GM15510 (cell line): Measurements from ENCODE around the gene CCDC85A.

ENCODE experiments used
- POLR2A ChIP-seq: IDR thresholded peaks from 3 replicates; pipeline ENCODE4 v1.6.1; 2011; ENCODE audit warnings: borderline replicate concordance; ENCODE audit not compliant: insufficient read length; ENCODE audit errors: extremely low read depth

Gene CCDC85A

DNA sequence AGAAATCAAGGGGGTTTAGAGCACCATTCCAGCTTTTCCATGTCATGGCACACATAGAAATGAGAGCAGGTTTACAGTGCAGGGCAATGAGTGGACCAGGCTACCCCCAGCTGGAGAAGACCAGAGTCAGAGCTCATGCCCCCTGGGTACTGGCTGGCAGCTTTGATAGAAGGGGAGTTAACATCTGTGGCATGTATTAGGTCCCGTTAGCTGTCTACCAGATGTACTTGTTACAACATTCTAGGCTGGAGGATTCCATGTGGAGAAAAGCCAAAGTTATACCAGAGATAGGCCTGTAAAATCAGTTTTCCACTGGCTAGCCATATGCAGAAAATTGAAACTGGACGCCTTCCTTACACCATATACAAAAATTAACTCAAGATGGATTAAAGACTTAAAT is 109.2 kb downstream of the CCDC85A start:
- no peak for TF ChIP-seq POLR2A

- TF ChIP-seq POLR2A: no peak
These were observed 111.9 kb downstream of the CCDC85A start for GRCh38 chr2:56295666-56296065.

GRCh38 chr2:56297671-56298070 is 113.9 kb downstream of the CCDC85A start:
- no peak for TF ChIP-seq POLR2A

GRCh38 chr2:56299171-56299691 is 115.4 kb downstream of the CCDC85A start:
- TF ChIP-seq POLR2A: no peak

- no peak for TF ChIP-seq POLR2A
These were observed 125.9 kb downstream of the CCDC85A start for GRCh38 chr2:56309626-56310170.

DNA sequence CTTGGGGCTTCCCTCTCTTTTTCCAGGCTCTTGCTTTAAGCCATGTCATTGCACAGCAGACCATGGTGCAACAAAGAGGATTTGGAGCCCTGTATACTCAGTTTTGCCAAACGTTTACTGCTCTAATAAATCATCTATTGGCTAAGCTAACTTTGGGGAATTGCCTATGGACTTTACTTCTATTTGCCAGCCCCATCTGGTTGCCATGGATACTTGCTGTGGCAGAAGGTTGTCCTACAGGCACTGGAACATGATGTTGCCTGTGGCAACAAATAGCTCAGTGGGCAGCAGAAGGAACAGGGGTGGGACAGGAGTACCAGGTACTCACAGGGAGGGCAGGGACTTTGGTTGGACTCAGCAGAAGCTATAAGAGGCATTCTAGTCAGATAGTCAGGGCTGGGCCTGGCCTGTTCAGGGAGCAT is 129.7 kb downstream of the CCDC85A start:
- TF ChIP-seq POLR2A: no peak

- no peak for TF ChIP-seq POLR2A
These were observed 130.6 kb downstream of the CCDC85A start for GRCh38 chr2:56314371-56314770.

- TF ChIP-seq POLR2A: no peak
These were observed 131.0 kb downstream of the CCDC85A start for GRCh38 chr2:56314796-56315195.

DNA sequence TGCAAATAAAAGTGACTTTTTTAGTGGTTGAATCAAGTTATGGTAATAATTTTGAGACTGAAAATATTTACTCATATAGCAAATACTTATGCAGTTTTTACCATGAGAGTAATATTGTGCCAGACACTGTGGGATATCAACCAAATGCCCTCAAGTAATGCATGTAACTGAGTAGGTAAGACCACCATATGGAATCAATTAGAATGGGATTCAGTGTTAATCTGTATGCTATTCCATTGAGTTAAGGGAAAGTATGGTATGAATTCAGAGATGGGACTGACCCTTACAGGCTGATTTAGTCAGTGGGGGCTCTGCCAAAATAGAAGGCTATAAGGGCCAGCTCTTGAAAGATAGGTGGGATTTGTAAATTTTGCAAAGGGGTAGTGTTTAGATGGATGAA is 131.6 kb downstream of the CCDC85A start:
- TF ChIP-seq POLR2A: no peak

DNA sequence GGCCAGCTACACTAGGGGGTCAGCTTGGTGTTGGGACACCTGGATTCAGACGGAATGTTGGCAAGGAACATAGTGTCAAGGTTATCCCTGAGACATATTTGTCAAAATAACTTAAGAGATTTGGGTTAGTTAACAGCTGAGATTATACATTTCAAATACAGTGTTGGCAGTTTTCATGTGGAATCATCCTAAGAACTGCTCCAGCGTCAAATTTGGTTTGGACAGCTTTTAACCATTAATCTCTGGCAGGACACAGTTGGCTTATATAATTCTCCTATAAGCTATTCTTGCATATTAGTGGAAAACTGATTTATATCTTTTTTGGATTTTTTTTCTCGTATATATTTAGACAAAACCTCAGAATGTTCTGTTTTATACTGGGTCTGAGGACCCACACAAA is 132.2 kb downstream of the CCDC85A start:
- no peak for TF ChIP-seq POLR2A

GRCh38 chr2:56318147-56318546 is 134.4 kb downstream of the CCDC85A start:
- TF ChIP-seq POLR2A: no peak

- no peak for TF ChIP-seq POLR2A
These were observed 142.0 kb downstream of the CCDC85A start for GRCh38 chr2:56325661-56326345.

DNA sequence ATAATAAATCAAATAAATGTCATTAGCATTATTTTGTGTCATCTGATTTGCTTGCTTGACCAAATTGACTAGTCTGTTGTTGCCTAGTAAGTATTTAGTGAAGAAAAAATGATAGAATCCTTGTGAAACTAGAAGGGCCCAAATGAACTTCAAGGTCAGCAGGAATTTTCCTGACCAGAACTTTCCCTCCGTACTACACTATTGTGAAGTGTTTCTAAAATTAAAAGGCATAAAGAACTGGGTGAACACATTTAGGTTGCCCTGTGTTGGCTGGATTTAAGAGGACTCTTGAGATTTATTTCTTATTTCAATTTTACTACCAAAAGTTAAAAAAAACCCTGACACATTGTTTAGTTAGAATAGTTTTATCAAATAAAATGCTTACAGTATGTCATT is 142.6 kb downstream of the CCDC85A start:
- no peak for TF ChIP-seq POLR2A

DNA sequence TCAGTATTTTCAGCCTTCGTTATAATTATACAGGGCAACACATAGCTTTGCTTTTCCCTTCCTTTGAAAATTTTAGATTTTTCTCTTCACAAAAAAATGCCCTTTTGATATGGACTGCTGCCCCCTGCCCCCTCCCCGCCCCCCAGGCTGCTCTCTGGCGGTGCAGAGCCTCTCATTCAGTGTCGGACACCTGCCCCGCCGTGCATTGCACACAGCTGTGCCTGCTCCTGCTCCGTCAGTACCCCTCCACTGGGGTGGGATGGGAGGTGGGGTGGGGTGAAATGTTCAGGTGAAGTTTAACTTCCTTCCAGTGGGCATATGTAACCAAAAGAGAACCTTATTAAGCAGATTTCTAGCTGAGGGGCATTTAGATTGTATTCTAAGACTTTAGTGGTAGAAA is 148.0 kb downstream of the CCDC85A start:
- TF ChIP-seq POLR2A: no peak

- no peak for TF ChIP-seq POLR2A
These were observed 150.2 kb downstream of the CCDC85A start for GRCh38 chr2:56333812-56334485.

GRCh38 chr2:56334622-56335021 is 150.8 kb downstream of the CCDC85A start:
- TF ChIP-seq POLR2A: no peak

GRCh38 chr2:56335101-56335500 is 151.3 kb downstream of the CCDC85A start:
- no peak for TF ChIP-seq POLR2A

GRCh38 chr2:56337342-56337741 is 153.6 kb downstream of the CCDC85A start:
- TF ChIP-seq POLR2A: no peak
